Keratinocyte (primary cell): ENCODE data around the gene NIPBL. TPM values are rescaled to one million over a fixed set of nuclear protein-coding genes. Genes with fewer than 3 reads are reported as not detected.

Experiments used
- DNase-seq: peaks from one replicate; pipeline ENCODE4 v3.0.0-alpha.2; 2011; ENCODE audit warnings: low read depth, missing footprints, low spot score
- FAIRE-seq: peaks from 2 replicates; lab custom pipeline; 2011; peaks lifted over from hg19 to GRCh38; lab: Jason Lieb, UNC
- H2AFZ ChIP-seq: 2 replicates; pipeline ENCODE4 v1.6.0; 2012; ENCODE audit warnings: low read length, control low read depth, inconsistent platforms; ENCODE audit not compliant: control insufficient read depth
- H3K27ac ChIP-seq: 2 replicates; pipeline ENCODE4 v1.5.1; 2011; ENCODE audit warnings: low read length; ENCODE audit not compliant: control insufficient read depth, insufficient read depth
- H3K27me3 ChIP-seq: 3 replicates; pipeline ENCODE4 v1.6.0; 2011; ENCODE audit warnings: low read length; ENCODE audit not compliant: control insufficient read depth, insufficient read depth; ENCODE audit errors: extremely low read depth
- H3K36me3 ChIP-seq, 2 experiments: 2 replicates in 1 of 2; 3 replicates in 1 of 2; pipeline ENCODE4 v1.5.1; 2011; ENCODE audit warnings: low read length in 2 of 2, mild to moderate bottlenecking in 1 of 2; ENCODE audit not compliant: control insufficient read depth in 2 of 2, insufficient read depth in 2 of 2; ENCODE audit errors: extremely low read depth in 1 of 2
- H3K4me1 ChIP-seq: 3 replicates; pipeline ENCODE4 v1.5.1; 2011; ENCODE audit warnings: low read length; ENCODE audit not compliant: control insufficient read depth, insufficient read depth; ENCODE audit errors: extremely low read depth
- H3K4me2 ChIP-seq: 3 replicates; pipeline ENCODE4 v1.6.0; 2011; ENCODE audit warnings: low read depth, low read length; ENCODE audit not compliant: control insufficient read depth, insufficient read depth; ENCODE audit errors: extremely low read depth
- H3K4me3 ChIP-seq, 3 experiments: fragments of 200-600 bp in 1 of 3; sonication (generic) in 1 of 3; 2 replicates in 2 of 3; 3 replicates in 1 of 3; pipeline ENCODE4 v1.5.1; 2011 to 2016; ENCODE audit warnings: low read length in 3 of 3, mild to moderate bottlenecking in 3 of 3, control low read depth in 2 of 3, inconsistent platforms in 1 of 3, low read depth in 1 of 3, mixed read lengths in 1 of 3, mixed run types in 1 of 3, moderate library complexity in 1 of 3; ENCODE audit not compliant: control insufficient read depth in 2 of 3, insufficient read depth in 2 of 3; ENCODE audit errors: extremely low read depth in 1 of 3
- H3K79me2 ChIP-seq: 2 replicates; pipeline ENCODE4 v1.6.0; 2012; ENCODE audit warnings: low read length; ENCODE audit not compliant: control insufficient read depth, insufficient read depth
- H3K9ac ChIP-seq: 3 replicates; pipeline ENCODE4 v1.6.0; 2011; ENCODE audit warnings: low read length; ENCODE audit not compliant: control insufficient read depth, insufficient read depth; ENCODE audit errors: extremely low read depth
- H3K9me1 ChIP-seq: 3 replicates; pipeline ENCODE4 v1.6.0; 2011; ENCODE audit warnings: low read length; ENCODE audit not compliant: control insufficient read depth, insufficient read depth; ENCODE audit errors: extremely low read depth
- H3K9me3 ChIP-seq: 2 replicates; pipeline ENCODE4 v1.5.1; 2012; ENCODE audit warnings: low read depth, low read length; ENCODE audit not compliant: control insufficient read depth
- H4K20me1 ChIP-seq: 3 replicates; pipeline ENCODE4 v1.6.0; 2011; ENCODE audit warnings: low read length; ENCODE audit not compliant: control insufficient read depth, insufficient read depth; ENCODE audit errors: extremely low read depth
- EZH2 ChIP-seq: IDR thresholded peaks from one replicate; pipeline ENCODE4 v1.6.1; 2012; ENCODE audit warnings: inconsistent platforms, mild to moderate bottlenecking, low read length, moderate library complexity
- dilution Hi-C: fragments of 300-500 bp; cut with MboI; formaldehyde crosslinking; loops from one replicate; pipeline ENCODE4 v1.7.0; 2020; ENCODE audit warnings: low sequenced_read_pairs; ENCODE audit not compliant: extremely low pct_ligation_motif_present
- polyA plus RNA-seq, 5 experiments: library from polyadenylated mRNA; depleted of rRNA in 3 of 5; stranded (reverse) in 3 of 5; stranded (forward) in 1 of 5; unstranded in 1 of 5; fragments of >200 nt; gene quantifications; 1 replicate in 1 of 5; 2 replicates in 3 of 5; 3 replicates in 1 of 5; pipeline versions ENCODE4 v1.2.1 to v1.2.3, GENCODE V29; 2011 to 2012; ENCODE audit warnings: missing spikeins in 2 of 5, low read depth in 1 of 5, low replicate concordance in 1 of 5
- TF ChIP-seq, protein P1 (sequence below), 3 experiments: IDR thresholded peaks in 1 of 3; conservative IDR thresholded peaks in 1 of 3; optimal IDR thresholded peaks in 1 of 3; 2 replicates in 2 of 3; 3 replicates in 1 of 3; pipeline versions ENCODE3 to v1.5.1; 2011; ENCODE audit warnings: low read length in 3 of 3, mild to moderate bottlenecking in 3 of 3, moderate library complexity in 2 of 3, control low read depth in 1 of 3, inconsistent platforms in 1 of 3; ENCODE audit not compliant: insufficient read depth in 2 of 3; ENCODE audit errors: extremely low read depth in 1 of 3

Gene NIPBL
- polyA plus RNA-seq, 1 donor (not counting 4 experiments of a cell fraction or from before 2014, with no cell fraction given), result 23.4 TPM

DNA sequence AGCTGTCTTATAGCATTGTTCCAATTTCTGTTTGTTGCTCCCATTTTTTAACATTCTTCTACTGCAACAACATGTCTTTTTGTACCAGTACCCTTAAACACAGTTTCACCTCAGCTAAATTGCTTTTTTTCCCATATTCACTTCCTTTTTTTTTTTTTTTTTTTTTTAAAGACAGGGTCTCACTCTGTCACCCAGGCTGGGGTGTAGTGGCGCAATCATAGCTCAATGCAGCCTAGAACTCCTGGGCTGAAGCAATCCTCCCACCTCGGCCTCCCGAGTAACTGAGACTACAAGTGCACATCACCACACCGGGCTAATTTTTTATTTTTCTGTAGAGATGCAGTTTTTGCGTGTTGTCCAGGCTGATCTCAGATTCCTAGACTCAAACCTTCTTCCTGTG, 161.3 kb downstream of the NIPBL start:
- Histone ChIP-seq H3K36me3 (peaks cover 0 to 3% of the 10 kb centered on the region in 2 experiments), H4K20me1 (no peaks in the 10 kb centered on the region), H3K4me2 (no peak overlapping the region), H3K9me3 (no peaks in the 10 kb centered on the region), H3K9me1 (no peaks in the 10 kb centered on the region), H3K4me3 (no peak overlapping the region), H3K79me2 (no peaks in the 10 kb centered on the region), H3K9ac (no peak overlapping the region), H3K27me3 (no peaks in the 10 kb centered on the region), H3K4me1 (no peaks in the 10 kb centered on the region), H2AFZ (no peak overlapping the region), H3K27ac (no peak overlapping the region)
- DNase-seq (no peak), FAIRE-seq (no peak)
- TF ChIP-seq EZH2, result no peak
- TF ChIP-seq, protein P1, sequence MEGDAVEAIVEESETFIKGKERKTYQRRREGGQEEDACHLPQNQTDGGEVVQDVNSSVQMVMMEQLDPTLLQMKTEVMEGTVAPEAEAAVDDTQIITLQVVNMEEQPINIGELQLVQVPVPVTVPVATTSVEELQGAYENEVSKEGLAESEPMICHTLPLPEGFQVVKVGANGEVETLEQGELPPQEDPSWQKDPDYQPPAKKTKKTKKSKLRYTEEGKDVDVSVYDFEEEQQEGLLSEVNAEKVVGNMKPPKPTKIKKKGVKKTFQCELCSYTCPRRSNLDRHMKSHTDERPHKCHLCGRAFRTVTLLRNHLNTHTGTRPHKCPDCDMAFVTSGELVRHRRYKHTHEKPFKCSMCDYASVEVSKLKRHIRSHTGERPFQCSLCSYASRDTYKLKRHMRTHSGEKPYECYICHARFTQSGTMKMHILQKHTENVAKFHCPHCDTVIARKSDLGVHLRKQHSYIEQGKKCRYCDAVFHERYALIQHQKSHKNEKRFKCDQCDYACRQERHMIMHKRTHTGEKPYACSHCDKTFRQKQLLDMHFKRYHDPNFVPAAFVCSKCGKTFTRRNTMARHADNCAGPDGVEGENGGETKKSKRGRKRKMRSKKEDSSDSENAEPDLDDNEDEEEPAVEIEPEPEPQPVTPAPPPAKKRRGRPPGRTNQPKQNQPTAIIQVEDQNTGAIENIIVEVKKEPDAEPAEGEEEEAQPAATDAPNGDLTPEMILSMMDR (optimal IDR thresholded peaks at IDR 0.05 in 1 of 3, IDR thresholded peaks at IDR 0.05 in 1 of 3, conservative IDR thresholded peaks at IDR 0.05 in 1 of 3; ENCODE audit: extremely low read depth in 1 of 3, insufficient read depth in 2 of 3, low read length in 3 of 3), result no peak
- dilution Hi-C loops, result no loop called here

DNA sequence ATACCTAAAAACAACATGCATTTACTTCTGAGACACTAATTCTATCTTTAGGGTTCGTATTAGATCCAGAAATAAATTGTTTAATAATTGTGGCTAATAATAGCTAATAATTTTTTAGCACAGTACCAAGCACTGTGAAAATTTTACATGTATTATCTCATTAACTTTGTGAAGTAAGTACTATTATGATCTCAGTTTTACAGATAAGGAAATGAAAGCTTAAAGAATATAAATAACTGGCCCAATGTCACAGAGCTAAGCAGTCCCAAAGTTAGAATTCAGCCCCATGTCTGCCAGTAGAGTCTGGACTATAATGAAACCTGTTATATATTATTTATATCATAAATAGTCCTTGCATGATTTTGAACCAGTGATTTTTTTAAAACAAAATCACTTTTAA, 163.3 kb downstream of the NIPBL start:
- no peaks in the 10 kb centered on the region for H4K20me1 ChIP-seq
- TF ChIP-seq, protein P1 (optimal IDR thresholded peaks at IDR 0.05 in 1 of 3, IDR thresholded peaks at IDR 0.05 in 1 of 3, conservative IDR thresholded peaks at IDR 0.05 in 1 of 3; ENCODE audit: extremely low read depth in 1 of 3, insufficient read depth in 2 of 3, low read length in 3 of 3), result no peak
- no peak for TF ChIP-seq EZH2
- dilution Hi-C loops, result no loop called here
- H3K9me1 ChIP-seq, result no peaks in the 10 kb centered on the region
- no peaks in the 10 kb centered on the region for H3K79me2 ChIP-seq
- FAIRE-seq, result no peak
- H3K4me1 ChIP-seq, result no peaks in the 10 kb centered on the region
- H3K4me3 ChIP-seq, result no peak overlapping the region
- H3K9ac ChIP-seq, result no peak overlapping the region
- no peaks in the 10 kb centered on the region for H3K27me3 ChIP-seq
- no peak overlapping the region for H3K4me2 ChIP-seq
- no peak for DNase-seq
- H3K9me3 ChIP-seq, result no peaks in the 10 kb centered on the region
- no peak overlapping the region for H3K27ac ChIP-seq
- H3K36me3 ChIP-seq, result peaks cover 2 to 3% of the 10 kb centered on the region in 2 experiments
- no peak overlapping the region for H2AFZ ChIP-seq
